Measurements from ENCODE around the gene TTF2. TPM values are rescaled to one million over a fixed set of nuclear protein-coding genes. Genes with fewer than 3 reads are reported as not detected.

Gene TTF2
- total RNA-seq (10 to 100 TPM in 1 of 4 donors, 1 to 10 TPM in 3; 7.8 to 19.3 (median 8.7) TPM), polyA plus RNA-seq (1 to 10 TPM; 3.6 to 9.7 (median 5.3) TPM)

GRCh38 chr1:117059678-117060440, at the start of gene TTF2:
TTF2 (plus strand) TSS chr1:117060326; CDS start chr1:117060347, 21 bp downstream.
- WGBS, 2 donors: 1% methylated on average over 48 of the region's 48 CpGs
- Histone ChIP-seq H3K27me3 (no peaks in the 10 kb centered on the region), H3K4me1 (peaks cover 0 to 10% (median 7%) of the 10 kb centered on the region in 4 donors), H3K9me3 (no peaks in the 10 kb centered on the region), H3K27ac (peak within 1 kb of the TSS; percentile 70 to 87 (median 79)), H3K36me3 (no peaks in the 10 kb centered on the region), H3K4me3 (peak within 1 kb of the TSS; percentile 57 to 89 (median 62))
- peak; percentile 97 for DNase-seq
- TF ChIP-seq POLR2A (IDR thresholded peaks at IDR 0.05): no peak
- peak in 2 of 4 donors; percentile 34 to 54 for TF ChIP-seq POLR2AphosphoS5 (IDR thresholded peaks at IDR 0.05)
- TF ChIP-seq EP300 (IDR thresholded peaks at IDR 0.05): no peak
- TF ChIP-seq CTCF (IDR thresholded peaks at IDR 0.05): peak in 2 of 4 experiments; percentile 21 to 35
- intact Hi-C loops (cut with DNase I): loop anchor here (2.0 to 5.0 kb wide), 5 partner anchors 61 to 488 kb away; partner anchors contain the start of genes CD58, MAN1A2 and TRIM45

GRCh38 chr1:117011334-117011733, 48.8 kb upstream of the TTF2 start:
- Histone ChIP-seq H3K27ac (no peak overlapping the region), H3K27me3 (no peaks in the 10 kb centered on the region), H3K4me1 (no peaks in the 10 kb centered on the region), H3K36me3 (no peaks in the 10 kb centered on the region), H3K4me3 (no peak overlapping the region), H3K9me3 (no peaks in the 10 kb centered on the region)
- no peak for TF ChIP-seq CTCF (IDR thresholded peaks at IDR 0.05)
- no peak for TF ChIP-seq POLR2A (IDR thresholded peaks at IDR 0.05)
- TF ChIP-seq POLR2AphosphoS5 (IDR thresholded peaks at IDR 0.05): no peak
- TF ChIP-seq EP300 (IDR thresholded peaks at IDR 0.05): no peak
- no peak for DNase-seq
- 97% methylated on average over 3 of the region's 3 CpGs for WGBS, 2 donors
- intact Hi-C loops (cut with DNase I): no loop called here

GRCh38 chr1:117013309-117013858, 46.7 kb upstream of the TTF2 start:
- 88 to 89% methylated on average over 5 of the region's 5 CpGs for WGBS, 2 donors
- Histone ChIP-seq H3K27ac (no peak overlapping the region), H3K4me1 (no peaks in the 10 kb centered on the region), H3K4me3 (no peak overlapping the region), H3K36me3 (no peaks in the 10 kb centered on the region), H3K27me3 (no peaks in the 10 kb centered on the region), H3K9me3 (no peaks in the 10 kb centered on the region)
- intact Hi-C loops (cut with DNase I): no loop called here
- no peak for DNase-seq
- TF ChIP-seq CTCF (IDR thresholded peaks at IDR 0.05): no peak

GRCh38 chr1:117014209-117014608, 45.9 kb upstream of the TTF2 start:
- H3K27ac ChIP-seq: no peak overlapping the region
- no peak for TF ChIP-seq EP300 (IDR thresholded peaks at IDR 0.05)
- no peaks in the 10 kb centered on the region for H3K9me3 ChIP-seq
- H3K4me1 ChIP-seq: no peaks in the 10 kb centered on the region
- WGBS, 2 donors: 88 to 93% methylated on average over 5 of the region's 5 CpGs
- H3K36me3 ChIP-seq: no peaks in the 10 kb centered on the region
- no peak overlapping the region for H3K4me3 ChIP-seq
- H3K27me3 ChIP-seq: no peaks in the 10 kb centered on the region
- no peak for DNase-seq
- intact Hi-C loops (cut with DNase I): no loop called here

- no peak for DNase-seq
- Histone ChIP-seq H3K4me3 (no peak overlapping the region), H3K4me1 (no peaks in the 10 kb centered on the region), H3K9me3 (no peaks in the 10 kb centered on the region), H3K36me3 (no peaks in the 10 kb centered on the region), H3K27me3 (no peaks in the 10 kb centered on the region), H3K27ac (no peak overlapping the region)
- intact Hi-C loops (cut with DNase I): no loop called here
- TF ChIP-seq POLR2AphosphoS5 (IDR thresholded peaks at IDR 0.05): no peak
- TF ChIP-seq CTCF (IDR thresholded peaks at IDR 0.05): no peak
- TF ChIP-seq EP300 (IDR thresholded peaks at IDR 0.05): no peak
- TF ChIP-seq POLR2A (IDR thresholded peaks at IDR 0.05): no peak
- 85 to 89% methylated on average over 3 of the region's 3 CpGs for WGBS, 2 donors
Observed at GRCh38 chr1:117015724-117016123, 44.4 kb upstream of the TTF2 start.

Data from sigmoid colon (tissue), 7 donors.